HepG2 (cell line): Measurements from ENCODE around the gene ZNF524. TPM values are rescaled to one million over a fixed set of nuclear protein-coding genes. Genes with fewer than 3 reads are reported as not detected.

ENCODE experiments used
- ARID5B ChIP-seq: IDR thresholded peaks from 2 replicates; pipeline ENCODE4 v1.4.0; 2020; ENCODE audit warnings: mild to moderate bottlenecking, missing genetic modification reagents
- ASH2L ChIP-seq: fragments of 300-600, 200-600 bp; sonication (generic); IDR thresholded peaks from 2 replicates; pipeline ENCODE4 v1.7.0; 2017; ENCODE audit warnings: low read depth, mild to moderate bottlenecking, moderate library complexity, mixed read lengths, low read length; ENCODE audit not compliant: insufficient read length
- ETS1 ChIP-seq: sonication (generic); formaldehyde crosslinking; IDR thresholded peaks from 2 replicates; pipeline ENCODE4 v1.4.0; 2020; ENCODE audit warnings: missing genetic modification reagents
- GTF2F1 ChIP-seq: fragments of 150-350 bp; IDR thresholded peaks from 2 replicates; pipeline ENCODE4 v1.6.1; 2014; ENCODE audit warnings: low read length
- HMGA1 ChIP-seq: sonication (generic); formaldehyde crosslinking; conservative IDR thresholded peaks from 2 replicates; pipeline ENCODE4 v1.4.0; 2020; ENCODE audit warnings: missing genetic modification reagents
- KDM5A ChIP-seq: fragments of 200-600 bp; sonication (generic); IDR thresholded peaks from 2 replicates; pipeline ENCODE4 v1.7.0; 2018; ENCODE audit warnings: antibody characterized with exemption, mild to moderate bottlenecking, low read length, borderline replicate concordance
- NFYB ChIP-seq: sonication (generic); formaldehyde crosslinking; IDR thresholded peaks from 2 replicates; pipeline ENCODE4 v1.4.0; 2020; ENCODE audit warnings: missing genetic modification reagents
- RARA ChIP-seq: IDR thresholded peaks from 2 replicates; pipeline ENCODE4 v1.6.1; 2016; ENCODE audit warnings: missing genetic modification reagents, missing compliant biosample characterization
- SP2 ChIP-seq: sonication (generic); formaldehyde crosslinking; IDR thresholded peaks from 2 replicates; pipeline ENCODE4 v1.5.1; 2020; ENCODE audit warnings: mild to moderate bottlenecking, missing genetic modification reagents
- TFAP4 ChIP-seq: sonication (generic); IDR thresholded peaks from 2 replicates; pipeline ENCODE4 v1.6.1; 2016; ENCODE audit warnings: low read depth, borderline replicate concordance
- ZSCAN9 ChIP-seq: IDR thresholded peaks from 2 replicates; pipeline ENCODE4 v1.6.1; 2016; ENCODE audit warnings: borderline replicate concordance
- ZXDC ChIP-seq: sonication (generic); formaldehyde crosslinking; IDR thresholded peaks from 2 replicates; pipeline ENCODE4 v1.5.0; 2020; ENCODE audit warnings: mild to moderate bottlenecking, missing genetic modification reagents
- polyA plus RNA-seq, 8 experiments: library from polyadenylated mRNA; depleted of rRNA in 3 of 8; stranded (reverse) in 7 of 8; unstranded in 1 of 8; fragments of >200 nt; fragmentation: Illumina TruSeq in 4 of 8; extraction: Trizol in 4 of 8; gene quantifications; 2 replicates each; pipeline versions ENCODE4 v1.2.1 to v1.2.3, GENCODE V29; 2011 to 2016; ENCODE audit warnings: low read depth in 4 of 8, missing spikeins in 1 of 8, mixed read lengths in 1 of 8; ENCODE audit not compliant: insufficient read depth in 1 of 8
- total RNA-seq, 5 experiments: library from RNA; depleted of rRNA; stranded (reverse); fragments of >200 nt; fragmentation: Illumina TruSeq; extraction: Trizol; gene quantifications; 2 replicates each; pipeline ENCODE4 v1.2.3, GENCODE V29; 2016; ENCODE audit warnings: low read depth in 1 of 5
- TF ChIP-seq, protein P1 (sequence below): sonication (generic); formaldehyde crosslinking; IDR thresholded peaks from 2 replicates; pipeline ENCODE4 v1.5.1; 2020; ENCODE audit warnings: missing genetic modification reagents, mild to moderate bottlenecking, borderline replicate concordance
- TF ChIP-seq, protein P2 (sequence below): sonication (generic); formaldehyde crosslinking; IDR thresholded peaks from 2 replicates; pipeline ENCODE4 v1.4.0; 2020; ENCODE audit warnings: missing genetic modification reagents, borderline replicate concordance

ZNF524 gene
- total and polyA plus RNA-seq, 2 of the 13 experiments (the other 11 are each of a cell fraction or from before 2014, with no cell fraction given) = 3.2 to 4.6 TPM

- TF ChIP-seq ZXDC (CRISPR knock-in tag) (no peak), ARID5B (CRISPR knock-in tag) (peak; percentile 35; the same call in 1 of the 2 replicates), SP2 (CRISPR knock-in tag) (peak; percentile 89), HMGA1 (no peak), KDM5A (peak; percentile 9; the same call in 1 of the 2 replicates), GTF2F1 (no peak), NFYB (CRISPR knock-in tag) (peak; percentile 80), ZSCAN9 (CRISPR knock-in tag) (no peak), TFAP4 (0 out of 2 replicates have a peak, but pooled peaks have one; percentile 25), ETS1 (CRISPR knock-in tag) (no peak), RARA (CRISPR knock-in tag) (no peak), ASH2L (peak; percentile 31)
- TF ChIP-seq, protein P1, sequence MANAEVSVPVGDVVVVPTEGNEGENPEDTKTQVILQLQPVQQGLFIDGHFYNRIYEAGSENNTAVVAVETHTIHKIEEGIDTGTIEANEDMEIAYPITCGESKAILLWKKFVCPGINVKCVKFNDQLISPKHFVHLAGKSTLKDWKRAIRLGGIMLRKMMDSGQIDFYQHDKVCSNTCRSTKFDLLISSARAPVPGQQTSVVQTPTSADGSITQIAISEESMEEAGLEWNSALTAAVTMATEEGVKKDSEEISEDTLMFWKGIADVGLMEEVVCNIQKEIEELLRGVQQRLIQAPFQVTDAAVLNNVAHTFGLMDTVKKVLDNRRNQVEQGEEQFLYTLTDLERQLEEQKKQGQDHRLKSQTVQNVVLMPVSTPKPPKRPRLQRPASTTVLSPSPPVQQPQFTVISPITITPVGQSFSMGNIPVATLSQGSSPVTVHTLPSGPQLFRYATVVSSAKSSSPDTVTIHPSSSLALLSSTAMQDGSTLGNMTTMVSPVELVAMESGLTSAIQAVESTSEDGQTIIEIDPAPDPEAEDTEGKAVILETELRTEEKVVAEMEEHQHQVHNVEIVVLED (CRISPR knock-in tag) = no peak
- TF ChIP-seq, protein P2, sequence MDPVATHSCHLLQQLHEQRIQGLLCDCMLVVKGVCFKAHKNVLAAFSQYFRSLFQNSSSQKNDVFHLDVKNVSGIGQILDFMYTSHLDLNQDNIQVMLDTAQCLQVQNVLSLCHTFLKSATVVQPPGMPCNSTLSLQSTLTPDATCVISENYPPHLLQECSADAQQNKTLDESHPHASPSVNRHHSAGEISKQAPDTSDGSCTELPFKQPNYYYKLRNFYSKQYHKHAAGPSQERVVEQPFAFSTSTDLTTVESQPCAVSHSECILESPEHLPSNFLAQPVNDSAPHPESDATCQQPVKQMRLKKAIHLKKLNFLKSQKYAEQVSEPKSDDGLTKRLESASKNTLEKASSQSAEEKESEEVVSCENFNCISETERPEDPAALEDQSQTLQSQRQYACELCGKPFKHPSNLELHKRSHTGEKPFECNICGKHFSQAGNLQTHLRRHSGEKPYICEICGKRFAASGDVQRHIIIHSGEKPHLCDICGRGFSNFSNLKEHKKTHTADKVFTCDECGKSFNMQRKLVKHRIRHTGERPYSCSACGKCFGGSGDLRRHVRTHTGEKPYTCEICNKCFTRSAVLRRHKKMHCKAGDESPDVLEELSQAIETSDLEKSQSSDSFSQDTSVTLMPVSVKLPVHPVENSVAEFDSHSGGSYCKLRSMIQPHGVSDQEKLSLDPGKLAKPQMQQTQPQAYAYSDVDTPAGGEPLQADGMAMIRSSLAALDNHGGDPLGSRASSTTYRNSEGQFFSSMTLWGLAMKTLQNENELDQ (CRISPR knock-in tag) = no peak
Measured at GRCh38 chr19:55585658-55586339, 14.3 kb upstream of the ZNF524 start (continued).
